ENCODE results near the gene ACAA2.
A peak's percentile ranks its signal among the peaks of the same experiment; 100 is the strongest.

ACAA2 gene

DNA sequence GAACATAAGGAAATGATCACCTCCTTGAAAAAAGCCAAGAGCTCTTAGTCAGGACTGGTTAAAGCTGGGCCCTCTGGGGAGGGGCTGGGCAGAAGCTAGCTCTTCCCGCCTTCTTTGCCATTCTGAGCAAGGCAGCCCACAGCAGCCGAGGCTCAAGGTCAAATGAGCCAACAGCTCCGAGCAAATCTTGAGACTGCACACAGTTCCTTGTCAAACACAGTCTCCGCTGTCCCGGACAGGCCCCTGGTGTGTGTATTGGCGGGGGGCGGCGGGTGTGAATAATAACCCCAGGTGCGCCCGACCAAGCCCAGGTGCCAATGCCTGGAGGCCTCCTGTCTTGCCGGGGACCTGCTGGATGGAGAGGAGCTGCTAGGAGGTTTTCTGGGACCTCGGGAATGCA lies 46.4 kb upstream of the ACAA2 start:
- Histone ChIP-seq H3K27ac (ENCODE audit: low read depth, low read length) (no peak overlapping the region), H4K20me1 (ENCODE audit: control insufficient read depth, insufficient read depth, low read depth, low read length) (no peaks in the 10 kb centered on the region), H3K36me3 (ENCODE audit: control insufficient read depth, low read length) (no peaks in the 10 kb centered on the region), H3K9me2 (replicated peaks; ENCODE audit: control insufficient read depth, low read length) (no peaks in the 10 kb centered on the region), H3K79me2 (ENCODE audit: control insufficient read depth, low read length) (no peaks in the 10 kb centered on the region), H3K9me3 (ENCODE audit: control insufficient read depth, insufficient read depth, low read length) (no peaks in the 10 kb centered on the region), H3K4me2 (ENCODE audit: low read length) (no peak overlapping the region), H3K27me3 (ENCODE audit: control insufficient read depth, low read length) (no peaks in the 10 kb centered on the region), H3K4me3 (ENCODE audit: low read length) (no peak overlapping the region), H3F3A (ENCODE audit: control insufficient read depth, insufficient read depth) (no peaks in the 10 kb centered on the region), H3K4me1 (ENCODE audit: control insufficient read depth, low read length) (no peaks in the 10 kb centered on the region)
- TF ChIP-seq EZH2phosphoT487 (IDR thresholded peaks at IDR 0.05; ENCODE audit: borderline replicate concordance, low read length): no peak
- TF ChIP-seq, protein P1, sequence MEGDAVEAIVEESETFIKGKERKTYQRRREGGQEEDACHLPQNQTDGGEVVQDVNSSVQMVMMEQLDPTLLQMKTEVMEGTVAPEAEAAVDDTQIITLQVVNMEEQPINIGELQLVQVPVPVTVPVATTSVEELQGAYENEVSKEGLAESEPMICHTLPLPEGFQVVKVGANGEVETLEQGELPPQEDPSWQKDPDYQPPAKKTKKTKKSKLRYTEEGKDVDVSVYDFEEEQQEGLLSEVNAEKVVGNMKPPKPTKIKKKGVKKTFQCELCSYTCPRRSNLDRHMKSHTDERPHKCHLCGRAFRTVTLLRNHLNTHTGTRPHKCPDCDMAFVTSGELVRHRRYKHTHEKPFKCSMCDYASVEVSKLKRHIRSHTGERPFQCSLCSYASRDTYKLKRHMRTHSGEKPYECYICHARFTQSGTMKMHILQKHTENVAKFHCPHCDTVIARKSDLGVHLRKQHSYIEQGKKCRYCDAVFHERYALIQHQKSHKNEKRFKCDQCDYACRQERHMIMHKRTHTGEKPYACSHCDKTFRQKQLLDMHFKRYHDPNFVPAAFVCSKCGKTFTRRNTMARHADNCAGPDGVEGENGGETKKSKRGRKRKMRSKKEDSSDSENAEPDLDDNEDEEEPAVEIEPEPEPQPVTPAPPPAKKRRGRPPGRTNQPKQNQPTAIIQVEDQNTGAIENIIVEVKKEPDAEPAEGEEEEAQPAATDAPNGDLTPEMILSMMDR (IDR thresholded peaks at IDR 0.05; ENCODE audit: low read depth, low read length, poor library complexity, severe bottlenecking): no peak

DNA sequence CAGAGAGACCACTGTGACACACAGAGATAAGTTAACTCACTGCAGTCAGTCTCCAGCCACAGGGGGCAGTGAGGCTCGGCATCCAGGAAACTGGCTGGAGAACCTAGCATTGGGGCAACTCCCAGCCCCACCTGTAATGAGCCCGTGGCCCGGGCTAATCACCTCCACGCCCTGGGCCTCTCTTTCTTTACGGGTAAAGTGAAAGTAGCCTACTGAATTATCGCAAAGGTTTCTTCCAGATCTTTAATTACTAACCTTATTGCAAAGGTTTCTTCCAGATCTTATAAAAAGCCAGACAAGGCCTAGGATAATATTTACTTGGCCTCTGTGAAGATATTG lies 45.7 kb upstream of the ACAA2 start:
- TF ChIP-seq EZH2phosphoT487 (IDR thresholded peaks at IDR 0.05; ENCODE audit: borderline replicate concordance, low read length): no peak
- TF ChIP-seq, protein P1 (IDR thresholded peaks at IDR 0.05; ENCODE audit: low read depth, low read length, poor library complexity, severe bottlenecking): no peak
- Histone ChIP-seq H3K27ac (ENCODE audit: low read depth, low read length) (no peak overlapping the region), H3K9me3 (ENCODE audit: control insufficient read depth, insufficient read depth, low read length) (no peaks in the 10 kb centered on the region), H3K4me1 (ENCODE audit: control insufficient read depth, low read length) (no peaks in the 10 kb centered on the region), H3K9me2 (replicated peaks; ENCODE audit: control insufficient read depth, low read length) (no peaks in the 10 kb centered on the region), H3K36me3 (ENCODE audit: control insufficient read depth, low read length) (no peaks in the 10 kb centered on the region), H3K79me2 (ENCODE audit: control insufficient read depth, low read length) (no peaks in the 10 kb centered on the region), H3K27me3 (ENCODE audit: control insufficient read depth, low read length) (no peaks in the 10 kb centered on the region), H3F3A (ENCODE audit: control insufficient read depth, insufficient read depth) (no peaks in the 10 kb centered on the region), H3K4me2 (ENCODE audit: low read length) (no peak overlapping the region), H3K4me3 (ENCODE audit: low read length) (no peak overlapping the region), H4K20me1 (ENCODE audit: control insufficient read depth, insufficient read depth, low read depth, low read length) (no peaks in the 10 kb centered on the region)

- no peaks in the 10 kb centered on the region for H3K79me2 ChIP-seq (ENCODE audit: control insufficient read depth, low read length)
- TF ChIP-seq EZH2phosphoT487 (IDR thresholded peaks at IDR 0.05; ENCODE audit: borderline replicate concordance, low read length): no peak
- TF ChIP-seq, protein P1 (IDR thresholded peaks at IDR 0.05; ENCODE audit: low read depth, low read length, poor library complexity, severe bottlenecking): peak; percentile 83
- H3K27me3 ChIP-seq (ENCODE audit: control insufficient read depth, low read length): no peaks in the 10 kb centered on the region
- H3K4me3 ChIP-seq (ENCODE audit: low read length): no peak overlapping the region
- no peaks in the 10 kb centered on the region for H3K9me3 ChIP-seq (ENCODE audit: control insufficient read depth, insufficient read depth, low read length)
- no peaks in the 10 kb centered on the region for H3K4me1 ChIP-seq (ENCODE audit: control insufficient read depth, low read length)
- H3K4me2 ChIP-seq (ENCODE audit: low read length): no peak overlapping the region
- H3K36me3 ChIP-seq (ENCODE audit: control insufficient read depth, low read length): no peaks in the 10 kb centered on the region
- H3K27ac ChIP-seq (ENCODE audit: low read depth, low read length): no peak overlapping the region
- H3F3A ChIP-seq (ENCODE audit: control insufficient read depth, insufficient read depth): no peaks in the 10 kb centered on the region
- H4K20me1 ChIP-seq (ENCODE audit: control insufficient read depth, insufficient read depth, low read depth, low read length): no peaks in the 10 kb centered on the region
- no peaks in the 10 kb centered on the region for H3K9me2 ChIP-seq (replicated peaks; ENCODE audit: control insufficient read depth, low read length)
These were observed 45.1 kb upstream of the ACAA2 start for GRCh38 chr18:49858309-49859020.
